Keratinocyte (primary cell): ENCODE data around the gene LRIG3. TPM values are rescaled to one million over a fixed set of nuclear protein-coding genes. Genes with fewer than 3 reads are reported as not detected.

Experiments
- DNase-seq: peaks from one replicate; pipeline ENCODE4 v3.0.0-alpha.2; 2011; ENCODE audit warnings: low read depth, missing footprints, low spot score
- FAIRE-seq: peaks from 2 replicates; lab custom pipeline; 2011; peaks lifted over from hg19 to GRCh38; lab: Jason Lieb, UNC
- H2AFZ ChIP-seq: 2 replicates; pipeline ENCODE4 v1.6.0; 2012; ENCODE audit warnings: low read length, control low read depth, inconsistent platforms; ENCODE audit not compliant: control insufficient read depth
- H3K27ac ChIP-seq: 2 replicates; pipeline ENCODE4 v1.5.1; 2011; ENCODE audit warnings: low read length; ENCODE audit not compliant: control insufficient read depth, insufficient read depth
- H3K27me3 ChIP-seq: 3 replicates; pipeline ENCODE4 v1.6.0; 2011; ENCODE audit warnings: low read length; ENCODE audit not compliant: control insufficient read depth, insufficient read depth; ENCODE audit errors: extremely low read depth
- H3K36me3 ChIP-seq, 2 experiments: 2 replicates in 1 of 2; 3 replicates in 1 of 2; pipeline ENCODE4 v1.5.1; 2011; ENCODE audit warnings: low read length in 2 of 2, mild to moderate bottlenecking in 1 of 2; ENCODE audit not compliant: control insufficient read depth in 2 of 2, insufficient read depth in 2 of 2; ENCODE audit errors: extremely low read depth in 1 of 2
- H3K4me1 ChIP-seq: 3 replicates; pipeline ENCODE4 v1.5.1; 2011; ENCODE audit warnings: low read length; ENCODE audit not compliant: control insufficient read depth, insufficient read depth; ENCODE audit errors: extremely low read depth
- H3K4me2 ChIP-seq: 3 replicates; pipeline ENCODE4 v1.6.0; 2011; ENCODE audit warnings: low read depth, low read length; ENCODE audit not compliant: control insufficient read depth, insufficient read depth; ENCODE audit errors: extremely low read depth
- H3K4me3 ChIP-seq, 3 experiments: fragments of 200-600 bp in 1 of 3; sonication (generic) in 1 of 3; 2 replicates in 2 of 3; 3 replicates in 1 of 3; pipeline ENCODE4 v1.5.1; 2011 to 2016; ENCODE audit warnings: low read length in 3 of 3, mild to moderate bottlenecking in 3 of 3, control low read depth in 2 of 3, inconsistent platforms in 1 of 3, low read depth in 1 of 3, mixed read lengths in 1 of 3, mixed run types in 1 of 3, moderate library complexity in 1 of 3; ENCODE audit not compliant: control insufficient read depth in 2 of 3, insufficient read depth in 2 of 3; ENCODE audit errors: extremely low read depth in 1 of 3
- H3K79me2 ChIP-seq: 2 replicates; pipeline ENCODE4 v1.6.0; 2012; ENCODE audit warnings: low read length; ENCODE audit not compliant: control insufficient read depth, insufficient read depth
- H3K9ac ChIP-seq: 3 replicates; pipeline ENCODE4 v1.6.0; 2011; ENCODE audit warnings: low read length; ENCODE audit not compliant: control insufficient read depth, insufficient read depth; ENCODE audit errors: extremely low read depth
- H3K9me1 ChIP-seq: 3 replicates; pipeline ENCODE4 v1.6.0; 2011; ENCODE audit warnings: low read length; ENCODE audit not compliant: control insufficient read depth, insufficient read depth; ENCODE audit errors: extremely low read depth
- H3K9me3 ChIP-seq: 2 replicates; pipeline ENCODE4 v1.5.1; 2012; ENCODE audit warnings: low read depth, low read length; ENCODE audit not compliant: control insufficient read depth
- H4K20me1 ChIP-seq: 3 replicates; pipeline ENCODE4 v1.6.0; 2011; ENCODE audit warnings: low read length; ENCODE audit not compliant: control insufficient read depth, insufficient read depth; ENCODE audit errors: extremely low read depth
- EZH2 ChIP-seq: IDR thresholded peaks from one replicate; pipeline ENCODE4 v1.6.1; 2012; ENCODE audit warnings: inconsistent platforms, mild to moderate bottlenecking, low read length, moderate library complexity
- dilution Hi-C: fragments of 300-500 bp; cut with MboI; formaldehyde crosslinking; loops from one replicate; pipeline ENCODE4 v1.7.0; 2020; ENCODE audit warnings: low sequenced_read_pairs; ENCODE audit not compliant: extremely low pct_ligation_motif_present
- polyA plus RNA-seq, 5 experiments: library from polyadenylated mRNA; depleted of rRNA in 3 of 5; stranded (reverse) in 3 of 5; stranded (forward) in 1 of 5; unstranded in 1 of 5; fragments of >200 nt; gene quantifications; 1 replicate in 1 of 5; 2 replicates in 3 of 5; 3 replicates in 1 of 5; pipeline versions ENCODE4 v1.2.1 to v1.2.3, GENCODE V29; 2011 to 2012; ENCODE audit warnings: missing spikeins in 2 of 5, low read depth in 1 of 5, low replicate concordance in 1 of 5
- TF ChIP-seq, protein P1 (sequence below), 3 experiments: IDR thresholded peaks in 1 of 3; conservative IDR thresholded peaks in 1 of 3; optimal IDR thresholded peaks in 1 of 3; 2 replicates in 2 of 3; 3 replicates in 1 of 3; pipeline versions ENCODE3 to v1.5.1; 2011; ENCODE audit warnings: low read length in 3 of 3, mild to moderate bottlenecking in 3 of 3, moderate library complexity in 2 of 3, control low read depth in 1 of 3, inconsistent platforms in 1 of 3; ENCODE audit not compliant: insufficient read depth in 2 of 3; ENCODE audit errors: extremely low read depth in 1 of 3

The LRIG3 gene
- polyA plus RNA-seq, 1 donor (not counting 4 experiments of a cell fraction or from before 2014, with no cell fraction given): 30.9 TPM

DNA sequence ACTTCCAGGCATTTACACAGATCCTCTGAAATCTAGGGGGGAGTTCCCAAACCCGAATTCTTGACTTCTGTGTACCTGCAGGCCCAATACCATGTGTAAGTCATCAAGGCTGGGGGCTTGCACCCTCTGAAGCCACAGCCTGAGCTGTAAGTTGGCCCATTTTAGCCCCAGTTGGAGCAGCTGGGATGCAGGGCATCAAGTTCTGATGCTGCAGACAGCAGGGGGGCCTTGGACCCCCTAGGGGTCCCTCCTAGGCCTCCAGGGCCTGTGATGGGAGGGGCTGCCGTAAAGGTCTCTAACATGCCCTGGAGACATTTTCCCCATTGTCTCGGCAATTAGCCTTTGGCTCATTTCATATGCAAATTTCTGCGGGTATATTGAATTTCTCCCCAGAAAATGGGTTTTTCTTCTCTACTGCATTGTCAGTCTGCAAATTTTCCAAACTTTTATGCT is 59.5 kb downstream of the LRIG3 start:
- Histone ChIP-seq H4K20me1 (no peaks in the 10 kb centered on the region), H3K27me3 (no peaks in the 10 kb centered on the region), H3K4me1 (no peaks in the 10 kb centered on the region), H3K79me2 (no peaks in the 10 kb centered on the region), H3K4me2 (no peak overlapping the region), H3K27ac (no peak overlapping the region), H3K9me3 (no peaks in the 10 kb centered on the region), H3K36me3 (no peaks in the 10 kb centered on the region), H3K9ac (no peak overlapping the region), H2AFZ (no peak overlapping the region), H3K9me1 (no peaks in the 10 kb centered on the region), H3K4me3 (no peak overlapping the region)
- DNase-seq (no peak), FAIRE-seq (no peak)
- TF ChIP-seq, protein P1, sequence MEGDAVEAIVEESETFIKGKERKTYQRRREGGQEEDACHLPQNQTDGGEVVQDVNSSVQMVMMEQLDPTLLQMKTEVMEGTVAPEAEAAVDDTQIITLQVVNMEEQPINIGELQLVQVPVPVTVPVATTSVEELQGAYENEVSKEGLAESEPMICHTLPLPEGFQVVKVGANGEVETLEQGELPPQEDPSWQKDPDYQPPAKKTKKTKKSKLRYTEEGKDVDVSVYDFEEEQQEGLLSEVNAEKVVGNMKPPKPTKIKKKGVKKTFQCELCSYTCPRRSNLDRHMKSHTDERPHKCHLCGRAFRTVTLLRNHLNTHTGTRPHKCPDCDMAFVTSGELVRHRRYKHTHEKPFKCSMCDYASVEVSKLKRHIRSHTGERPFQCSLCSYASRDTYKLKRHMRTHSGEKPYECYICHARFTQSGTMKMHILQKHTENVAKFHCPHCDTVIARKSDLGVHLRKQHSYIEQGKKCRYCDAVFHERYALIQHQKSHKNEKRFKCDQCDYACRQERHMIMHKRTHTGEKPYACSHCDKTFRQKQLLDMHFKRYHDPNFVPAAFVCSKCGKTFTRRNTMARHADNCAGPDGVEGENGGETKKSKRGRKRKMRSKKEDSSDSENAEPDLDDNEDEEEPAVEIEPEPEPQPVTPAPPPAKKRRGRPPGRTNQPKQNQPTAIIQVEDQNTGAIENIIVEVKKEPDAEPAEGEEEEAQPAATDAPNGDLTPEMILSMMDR (optimal IDR thresholded peaks at IDR 0.05 in 1 of 3, IDR thresholded peaks at IDR 0.05 in 1 of 3, conservative IDR thresholded peaks at IDR 0.05 in 1 of 3; ENCODE audit: extremely low read depth in 1 of 3, insufficient read depth in 2 of 3, low read length in 3 of 3): no peak
- no peak for TF ChIP-seq EZH2
- dilution Hi-C loops: no loop called here

DNA sequence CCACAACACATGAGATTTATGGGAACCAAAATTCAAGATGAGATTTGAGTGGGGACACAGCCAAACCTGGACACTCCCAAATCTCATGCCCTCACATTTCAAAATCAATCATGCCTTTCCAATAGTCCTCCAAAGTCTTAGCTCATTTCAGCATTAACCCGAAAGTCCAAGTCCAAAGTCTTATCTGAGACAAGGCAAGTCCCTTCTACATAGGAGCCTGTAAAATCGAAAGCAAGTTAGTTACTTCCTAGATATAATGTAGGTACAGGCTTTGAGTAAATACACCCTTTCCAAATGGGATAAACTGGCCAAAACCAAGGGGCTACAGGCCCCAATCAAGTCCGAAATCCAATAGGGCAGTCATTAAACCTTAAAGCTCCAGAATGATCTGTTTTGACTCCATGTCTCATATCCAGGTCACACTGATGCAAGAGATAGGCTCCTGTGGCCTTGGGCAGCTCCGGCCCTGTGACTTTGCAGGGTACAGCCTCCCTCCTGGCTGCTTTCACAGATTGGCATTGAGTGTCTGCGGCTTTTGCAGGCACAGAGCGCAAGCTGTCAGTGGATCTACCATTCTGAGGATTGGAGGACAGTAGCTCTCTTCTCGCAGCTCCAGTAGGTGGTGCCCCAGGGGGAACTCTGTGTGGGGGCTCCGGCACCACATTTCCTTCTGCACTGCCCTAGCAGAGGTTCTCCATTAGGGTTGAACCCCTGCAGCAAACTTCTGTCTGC is 60.1 kb downstream of the LRIG3 start:
- dilution Hi-C loops: no loop called here
- H2AFZ ChIP-seq: no peak overlapping the region

More for the DNA sequence above, 60.1 kb downstream of the LRIG3 start:
- TF ChIP-seq EZH2: no peak
- TF ChIP-seq, protein P1 (optimal IDR thresholded peaks at IDR 0.05 in 1 of 3, IDR thresholded peaks at IDR 0.05 in 1 of 3, conservative IDR thresholded peaks at IDR 0.05 in 1 of 3; ENCODE audit: extremely low read depth in 1 of 3, insufficient read depth in 2 of 3, low read length in 3 of 3): no peak
- DNase-seq (no peak), FAIRE-seq (no peak)
- no peaks in the 10 kb centered on the region for H3K9me3 ChIP-seq
- H3K9ac ChIP-seq: no peak overlapping the region
- H3K36me3 ChIP-seq: no peaks in the 10 kb centered on the region
- no peak overlapping the region for H3K27ac ChIP-seq
- H3K27me3 ChIP-seq: no peaks in the 10 kb centered on the region
- no peaks in the 10 kb centered on the region for H3K79me2 ChIP-seq
- no peak overlapping the region for H3K4me2 ChIP-seq
- H3K4me3 ChIP-seq: no peak overlapping the region
- H3K9me1 ChIP-seq: no peaks in the 10 kb centered on the region
- H4K20me1 ChIP-seq: no peaks in the 10 kb centered on the region
- no peaks in the 10 kb centered on the region for H3K4me1 ChIP-seq
